ENCODE measurements around the gene ZWILCH.

GRCh38 chr15:66567897-66568296, 62.8 kb downstream of the ZWILCH start:
- TF ChIP-seq POLR2A (IDR thresholded peaks at IDR 0.05) (no peak), CTCF (IDR thresholded peaks at IDR 0.05) (no peak)
